ENCODE measurements around the gene OR56A5.

DNA sequence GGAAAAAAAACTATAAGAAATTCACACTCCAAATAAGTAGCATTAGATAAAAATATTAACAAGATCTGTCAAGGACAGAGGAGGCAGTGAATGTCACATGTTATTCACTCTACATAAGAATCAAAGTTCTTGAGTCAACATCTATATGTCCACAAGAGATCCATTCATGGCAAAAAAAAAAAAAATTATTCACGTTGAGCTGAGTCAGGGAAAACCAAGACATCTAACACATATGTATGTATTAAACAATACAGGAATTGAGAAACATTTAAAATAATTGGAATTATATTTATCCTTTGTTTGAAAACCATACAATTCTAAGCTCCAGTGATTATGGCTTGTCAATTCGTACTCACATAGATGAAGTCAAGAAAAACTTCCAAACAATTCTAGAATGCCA, 1.3 kb downstream of the OR56A5 start:
- TF ChIP-seq, protein P1, sequence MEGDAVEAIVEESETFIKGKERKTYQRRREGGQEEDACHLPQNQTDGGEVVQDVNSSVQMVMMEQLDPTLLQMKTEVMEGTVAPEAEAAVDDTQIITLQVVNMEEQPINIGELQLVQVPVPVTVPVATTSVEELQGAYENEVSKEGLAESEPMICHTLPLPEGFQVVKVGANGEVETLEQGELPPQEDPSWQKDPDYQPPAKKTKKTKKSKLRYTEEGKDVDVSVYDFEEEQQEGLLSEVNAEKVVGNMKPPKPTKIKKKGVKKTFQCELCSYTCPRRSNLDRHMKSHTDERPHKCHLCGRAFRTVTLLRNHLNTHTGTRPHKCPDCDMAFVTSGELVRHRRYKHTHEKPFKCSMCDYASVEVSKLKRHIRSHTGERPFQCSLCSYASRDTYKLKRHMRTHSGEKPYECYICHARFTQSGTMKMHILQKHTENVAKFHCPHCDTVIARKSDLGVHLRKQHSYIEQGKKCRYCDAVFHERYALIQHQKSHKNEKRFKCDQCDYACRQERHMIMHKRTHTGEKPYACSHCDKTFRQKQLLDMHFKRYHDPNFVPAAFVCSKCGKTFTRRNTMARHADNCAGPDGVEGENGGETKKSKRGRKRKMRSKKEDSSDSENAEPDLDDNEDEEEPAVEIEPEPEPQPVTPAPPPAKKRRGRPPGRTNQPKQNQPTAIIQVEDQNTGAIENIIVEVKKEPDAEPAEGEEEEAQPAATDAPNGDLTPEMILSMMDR (IDR thresholded peaks at IDR 0.05; ENCODE audit: low read length), result no peak
- TF ChIP-seq EZH2 (optimal IDR thresholded peaks at IDR 0.05; ENCODE audit: low read depth, low read length) (no peak), EZH2phosphoT487 (IDR thresholded peaks at IDR 0.05; ENCODE audit: low read length) (no peak)

Data from MM.1S (cell line).